ENCODE data around the gene PRAF2. TPM values are rescaled to one million over a fixed set of nuclear protein-coding genes. Genes with fewer than 3 reads are reported as not detected.
A peak's percentile ranks its signal among the peaks of the same experiment; 100 is the strongest.

The PRAF2 gene, protein sequence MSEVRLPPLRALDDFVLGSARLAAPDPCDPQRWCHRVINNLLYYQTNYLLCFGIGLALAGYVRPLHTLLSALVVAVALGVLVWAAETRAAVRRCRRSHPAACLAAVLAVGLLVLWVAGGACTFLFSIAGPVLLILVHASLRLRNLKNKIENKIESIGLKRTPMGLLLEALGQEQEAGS
- 87.1 TPM for polyA plus RNA-seq (2013, experiment 1 of 2; ENCODE audit: insufficient read length)
- polyA plus RNA-seq (2013, experiment 2 of 2; ENCODE audit: insufficient read length) = 87.1 TPM

DNA sequence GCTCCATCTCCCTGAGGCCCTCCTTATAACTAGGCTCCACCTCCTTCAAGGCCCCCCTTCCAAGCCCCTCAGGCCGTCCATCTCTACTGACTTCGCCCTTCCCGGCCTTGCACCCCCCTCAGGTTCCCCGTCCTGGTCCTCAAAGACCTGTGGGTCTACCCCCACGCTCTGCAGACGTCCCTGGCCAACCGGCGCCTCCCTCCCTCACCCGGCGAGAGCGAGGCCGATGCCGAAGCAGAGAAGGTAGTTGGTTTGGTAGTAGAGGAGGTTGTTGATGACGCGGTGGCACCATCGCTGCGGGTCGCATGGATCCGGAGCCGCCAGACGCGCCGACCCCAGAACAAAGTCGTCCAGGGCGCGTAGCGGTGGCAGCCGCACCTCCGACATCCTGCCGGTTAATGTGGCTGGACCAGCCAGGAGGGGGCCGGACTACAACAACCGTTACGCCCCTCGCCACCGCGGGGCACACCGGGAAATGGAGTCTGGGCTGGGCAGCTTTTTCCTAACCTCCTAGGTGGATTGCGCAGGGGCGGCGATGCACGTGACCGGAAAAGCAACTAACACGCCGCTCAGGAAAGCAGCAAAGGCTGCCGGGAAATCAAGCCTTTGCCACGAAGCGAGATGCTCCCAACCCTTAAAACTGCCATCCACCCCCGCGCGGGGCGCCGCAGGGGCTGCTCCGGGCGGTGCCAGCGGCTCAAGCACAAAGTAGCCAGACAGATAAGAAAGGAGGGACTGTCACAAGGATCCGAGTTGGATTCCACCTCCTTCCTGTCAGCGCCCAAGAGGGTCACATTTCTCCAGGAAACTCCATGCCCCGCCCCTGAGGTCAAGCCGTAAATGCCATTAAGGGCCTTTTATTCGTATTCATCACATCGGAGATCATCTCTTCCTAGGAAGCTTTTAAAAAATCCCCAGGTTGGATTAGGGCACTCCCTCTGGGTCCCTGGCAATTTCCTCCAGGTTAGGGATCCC, at the start of gene PRAF2:
Gene PRAF2, minus strand, starts transcription at position 402 of the 975 bp plus-strand sequence. Its CDS starts 15 bp downstream, at position 387.
- peak; percentile 92 for DNase-seq

DNA sequence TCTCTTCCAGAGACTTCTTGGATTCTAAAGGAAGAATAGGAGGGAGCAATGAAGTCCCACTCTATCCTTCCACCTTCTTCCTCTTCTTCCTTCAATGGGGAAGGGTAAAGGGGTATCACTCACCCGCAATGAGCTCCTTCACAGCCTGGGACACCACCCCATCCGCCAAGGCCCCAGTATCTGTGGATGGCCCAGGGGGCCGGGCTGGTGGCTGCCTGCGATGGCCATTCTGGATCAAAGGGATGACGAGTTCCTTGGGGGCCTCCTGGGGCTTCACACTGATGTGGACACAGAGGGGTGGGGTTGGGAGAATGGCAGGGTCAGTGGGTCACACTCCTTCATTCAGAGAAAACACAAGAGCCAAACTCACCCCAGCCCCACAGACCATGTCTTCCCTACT, 48.7 kb upstream of the PRAF2 start:
- no peak for DNase-seq

DNA sequence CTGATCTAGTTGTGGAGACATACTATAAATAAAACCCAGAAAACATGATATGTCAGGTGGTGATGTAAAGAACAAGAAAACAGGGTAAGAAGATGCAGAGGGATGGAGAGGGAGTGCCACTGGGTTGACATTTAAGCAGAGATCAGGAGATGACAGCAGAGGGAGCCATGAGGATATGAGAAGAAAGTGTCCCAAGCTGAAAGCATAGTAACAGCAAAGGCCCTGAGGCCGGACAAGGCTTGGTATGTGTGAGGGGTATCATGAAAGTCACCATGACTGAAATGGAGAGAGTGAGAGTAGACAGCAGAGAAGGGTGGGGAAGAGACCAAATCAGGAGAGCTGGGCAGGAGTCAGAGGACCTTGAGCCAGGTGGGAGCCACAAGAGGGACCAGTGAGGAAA, 46.3 kb upstream of the PRAF2 start:
- DNase-seq = no peak

DNA sequence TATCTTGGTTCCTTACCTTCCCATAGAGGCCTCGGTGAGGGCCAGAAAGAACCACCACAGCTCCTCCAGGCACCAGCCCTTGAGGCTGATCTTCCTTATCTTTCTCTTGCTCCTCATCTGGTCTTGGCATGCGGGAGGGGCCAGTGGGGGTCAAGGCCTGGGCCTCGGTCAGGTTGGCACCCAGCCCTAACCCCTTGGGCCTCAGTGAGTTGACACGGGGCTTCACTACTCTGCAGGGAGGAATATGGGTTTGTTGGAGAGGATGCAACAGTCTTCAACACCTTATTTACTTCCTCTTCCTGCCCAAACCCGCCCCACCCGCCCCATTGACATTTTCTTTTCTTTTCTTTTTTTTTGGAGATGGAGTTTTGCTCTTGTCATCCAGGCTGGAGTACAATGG, 43.8 kb upstream of the PRAF2 start:
- no peak for DNase-seq

DNA sequence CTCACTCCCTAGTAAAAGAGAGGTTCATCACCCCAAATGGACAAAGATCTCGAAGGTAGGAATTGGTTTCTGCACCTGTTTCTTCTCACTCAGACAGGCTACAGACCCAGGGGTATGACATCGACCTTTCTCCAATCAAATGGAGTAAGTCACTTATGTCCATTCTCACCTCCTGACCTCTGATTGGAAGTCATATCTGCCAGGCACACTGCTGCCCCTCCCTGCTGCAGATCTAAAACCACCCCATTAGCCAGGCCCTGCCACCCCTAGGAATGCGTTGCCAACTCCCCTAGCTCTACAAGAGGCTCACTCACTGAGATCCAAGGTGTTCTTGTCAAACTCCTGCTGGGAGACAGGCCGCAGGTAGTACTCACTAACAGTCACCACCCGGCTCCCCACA, 42.9 kb upstream of the PRAF2 start:
- no peak for DNase-seq

DNA sequence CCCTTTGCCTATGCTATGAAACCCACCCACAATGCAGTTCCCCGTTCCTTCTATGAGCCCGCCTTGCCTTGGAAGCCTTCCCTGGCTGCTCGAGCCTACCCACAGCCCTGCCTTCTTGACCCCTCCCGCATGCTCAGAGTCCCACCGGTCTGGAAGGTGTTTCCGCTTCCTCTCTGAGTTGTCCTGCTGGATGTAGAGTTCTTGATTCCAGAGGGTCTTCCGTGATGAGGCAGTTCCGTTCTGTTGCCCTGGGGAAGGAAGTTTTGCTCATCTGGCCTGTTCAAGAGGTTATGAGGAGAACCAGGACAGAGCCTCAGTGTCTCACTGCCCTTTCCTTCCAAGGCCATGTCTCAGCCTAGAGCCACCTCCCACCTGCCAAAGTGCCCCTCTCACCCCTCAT, 42.3 kb upstream of the PRAF2 start:
- no peak for DNase-seq

DNA sequence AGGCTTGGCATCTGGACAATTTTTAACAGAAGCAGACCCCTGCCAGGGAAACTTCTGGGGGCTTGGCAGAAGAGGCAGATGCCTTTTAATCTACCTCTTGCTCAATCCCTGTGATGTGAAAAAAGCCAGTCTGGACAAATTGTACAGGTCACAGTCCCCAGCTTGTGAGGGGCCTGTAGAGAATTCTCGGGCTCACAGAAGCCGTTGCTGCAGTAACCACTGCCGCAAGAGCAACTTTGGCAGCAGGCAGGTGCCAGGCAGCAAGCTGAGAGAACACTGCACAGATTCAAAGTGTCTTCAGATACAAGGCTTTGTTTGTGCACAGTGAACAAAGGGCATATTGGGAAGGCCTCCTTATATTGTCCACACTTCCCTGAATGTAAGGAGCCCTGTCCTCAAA, 38.0 kb upstream of the PRAF2 start:
- DNase-seq = no peak

DNA sequence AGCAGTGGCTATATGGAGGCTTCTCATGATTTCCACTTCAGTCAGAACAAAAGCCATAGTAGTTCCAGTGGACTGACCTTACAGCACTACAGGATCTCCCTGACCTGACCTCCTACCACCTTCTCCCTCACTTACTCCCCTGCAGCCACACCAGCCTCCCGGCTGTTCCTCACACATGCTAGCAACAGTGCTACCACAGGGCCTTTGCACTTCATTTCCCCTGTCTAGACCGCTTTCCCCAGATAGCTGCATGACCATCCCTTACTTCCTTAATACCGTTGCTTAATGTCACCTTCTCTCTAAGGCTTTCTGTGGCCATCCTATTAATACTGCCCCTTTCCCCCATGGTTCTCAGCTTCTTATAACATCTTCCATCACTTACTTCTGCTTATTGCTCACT, 36.6 kb upstream of the PRAF2 start:
- DNase-seq = no peak

DNA sequence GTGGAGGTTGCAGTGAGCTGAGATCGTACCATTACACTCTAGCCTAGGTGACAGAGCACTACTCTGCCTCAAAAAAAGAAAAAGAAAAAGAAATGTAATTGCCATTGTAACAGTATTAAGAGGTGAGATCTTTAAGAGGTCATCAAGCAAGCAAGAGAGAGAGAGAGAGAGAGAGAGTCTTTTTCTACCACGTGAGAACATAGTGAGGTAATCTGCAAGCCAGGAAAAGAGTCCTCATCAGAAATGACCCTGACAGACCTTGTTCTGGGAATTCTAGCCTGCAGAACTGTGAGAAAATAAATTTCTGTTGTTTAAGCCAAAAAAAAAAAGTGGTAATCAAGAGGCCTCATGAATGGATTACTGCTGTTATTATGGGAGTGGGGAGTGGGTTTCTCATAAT, 34.8 kb upstream of the PRAF2 start:
- DNase-seq = no peak

DNA sequence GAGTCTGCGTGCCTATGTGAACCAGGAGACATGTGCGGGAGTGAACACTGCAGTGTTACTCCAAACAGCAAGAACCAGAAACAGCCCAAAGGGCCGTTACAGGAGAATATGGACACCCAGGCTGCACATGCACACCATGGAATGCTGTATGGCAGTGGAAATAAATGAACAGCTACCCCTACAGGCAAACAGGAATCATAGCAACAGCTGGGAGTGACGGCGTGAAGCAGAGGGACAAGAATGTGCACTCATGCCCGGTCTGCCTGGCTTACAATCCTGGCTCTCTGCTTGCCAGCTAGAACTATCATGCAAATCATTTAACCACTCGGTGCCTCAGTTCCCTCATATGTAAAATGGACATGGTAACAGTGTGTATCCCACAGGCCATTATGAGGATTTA, 33.1 kb upstream of the PRAF2 start:
- DNase-seq = peak; percentile 20

DNA sequence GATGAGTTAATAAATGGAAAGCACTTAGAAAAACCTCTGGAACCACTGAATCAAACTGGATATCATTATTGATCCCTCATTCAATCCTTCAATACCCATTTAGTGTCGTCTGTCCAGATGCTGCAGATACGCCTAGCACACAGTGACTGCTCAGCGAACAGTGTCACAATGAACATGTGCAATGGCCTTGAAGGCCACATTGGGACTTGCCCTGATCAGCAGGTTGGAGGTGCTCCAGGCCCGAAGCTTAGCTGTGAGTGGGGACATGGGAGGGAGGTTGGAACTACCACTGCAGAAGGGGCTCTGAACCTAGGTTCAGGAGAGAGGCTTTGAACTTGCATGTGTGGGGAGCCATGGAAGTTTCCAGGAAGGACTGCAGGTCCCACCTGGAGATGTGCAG, 32.5 kb upstream of the PRAF2 start:
- DNase-seq = no peak

DNA sequence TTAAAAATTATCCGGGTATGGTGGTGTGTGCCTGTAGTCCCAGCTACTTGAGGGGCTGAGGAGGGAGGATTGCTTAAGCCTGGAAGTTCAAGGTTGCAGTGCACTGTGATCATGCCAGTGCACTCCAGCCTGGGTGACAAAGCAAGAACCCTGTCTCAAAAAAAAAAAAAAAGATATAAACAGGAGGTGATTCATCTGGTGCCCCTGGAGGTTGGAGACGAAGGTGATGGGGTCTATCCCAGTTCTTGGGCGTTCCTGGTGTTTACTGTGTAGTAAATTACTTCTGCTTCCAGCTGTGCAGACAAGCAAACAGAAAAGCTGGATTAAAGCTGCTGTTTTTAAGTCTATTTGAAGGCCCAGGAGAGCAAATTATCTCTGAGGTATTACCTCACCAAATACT, 29.8 kb upstream of the PRAF2 start:
- no peak for DNase-seq

DNA sequence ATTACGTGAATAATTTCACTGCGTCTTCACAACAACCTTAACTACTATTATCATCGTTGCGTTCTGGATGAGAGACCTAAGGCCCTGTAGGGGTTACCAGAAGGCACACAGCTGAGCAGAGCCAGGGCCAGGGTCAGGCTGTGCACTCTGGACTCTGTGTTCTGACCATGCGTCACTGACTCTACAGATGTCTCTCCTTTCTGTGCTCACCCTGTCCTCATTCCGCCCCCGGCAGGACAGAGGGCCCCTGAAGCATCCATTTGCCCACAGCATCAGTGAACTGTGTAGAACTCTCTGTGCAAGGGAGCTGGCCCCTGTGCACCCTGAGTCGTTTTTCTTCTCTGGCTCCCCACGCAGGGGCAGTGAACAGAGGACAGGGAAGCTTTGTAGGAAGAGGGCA, 28.4 kb upstream of the PRAF2 start:
- DNase-seq = no peak

DNA sequence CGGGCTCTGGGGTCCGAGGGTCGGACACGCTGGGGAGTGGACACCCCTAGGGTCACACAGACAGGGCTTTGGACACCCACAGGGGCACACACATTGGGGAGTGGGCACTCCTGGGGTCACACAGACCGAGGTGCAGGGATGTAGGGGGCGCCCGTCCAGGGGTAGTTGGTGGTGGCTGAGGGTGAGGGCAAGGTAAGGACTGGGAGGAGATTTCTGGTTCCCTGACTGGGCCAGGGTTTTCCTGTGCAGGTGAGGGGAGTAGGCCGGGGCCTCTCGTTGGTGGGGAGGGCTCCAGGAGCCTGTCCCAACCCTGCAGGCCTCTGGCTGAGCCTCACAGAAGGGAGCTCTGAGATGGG, 27.8 kb upstream of the PRAF2 start:
- no peak for DNase-seq

DNA sequence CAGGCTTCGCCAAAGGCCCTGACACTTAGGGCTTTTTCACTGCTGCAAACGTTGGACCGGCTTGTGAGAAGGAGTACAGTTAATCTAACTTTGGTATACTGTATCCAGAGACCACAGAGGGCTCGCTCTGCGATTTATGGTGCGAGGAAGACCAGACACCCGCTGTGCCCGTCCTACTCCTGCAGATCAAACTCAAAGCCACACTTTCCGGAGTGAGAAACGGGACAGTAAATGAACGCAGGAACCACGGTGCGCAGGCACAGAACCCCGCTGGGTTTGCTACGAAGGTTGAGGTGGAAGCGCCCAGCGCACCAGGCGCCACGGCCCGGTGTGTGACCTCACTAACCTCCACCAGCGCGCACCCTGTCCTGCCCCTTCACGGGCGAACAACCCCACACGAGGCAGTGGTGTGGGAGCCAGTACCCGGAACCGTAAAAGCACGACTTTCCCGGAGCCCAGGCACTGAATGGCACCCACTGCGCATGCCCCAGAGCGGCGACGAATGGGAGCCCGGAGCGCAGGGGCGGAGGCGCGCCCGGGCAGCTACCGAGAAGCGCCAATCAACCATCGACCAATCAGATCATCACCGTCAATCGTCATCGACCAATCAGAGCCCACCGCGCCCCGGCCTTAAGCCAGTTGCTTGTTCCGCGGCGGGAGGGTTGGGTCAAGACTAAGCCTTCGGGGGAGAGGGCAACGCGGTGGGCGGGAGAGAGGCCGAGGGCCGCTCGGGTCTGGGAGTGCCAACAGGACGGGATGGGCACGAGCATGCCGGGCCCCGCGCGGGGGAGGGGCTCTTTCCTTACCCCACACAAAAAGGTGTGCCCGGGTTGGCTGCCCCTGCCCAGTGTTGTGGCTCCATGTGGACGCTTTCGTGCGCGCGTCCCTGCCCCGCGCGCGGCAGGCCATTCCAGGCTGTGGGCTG, 27.2 kb upstream of the PRAF2 start:
- DNase-seq = peak; percentile 89

DNA sequence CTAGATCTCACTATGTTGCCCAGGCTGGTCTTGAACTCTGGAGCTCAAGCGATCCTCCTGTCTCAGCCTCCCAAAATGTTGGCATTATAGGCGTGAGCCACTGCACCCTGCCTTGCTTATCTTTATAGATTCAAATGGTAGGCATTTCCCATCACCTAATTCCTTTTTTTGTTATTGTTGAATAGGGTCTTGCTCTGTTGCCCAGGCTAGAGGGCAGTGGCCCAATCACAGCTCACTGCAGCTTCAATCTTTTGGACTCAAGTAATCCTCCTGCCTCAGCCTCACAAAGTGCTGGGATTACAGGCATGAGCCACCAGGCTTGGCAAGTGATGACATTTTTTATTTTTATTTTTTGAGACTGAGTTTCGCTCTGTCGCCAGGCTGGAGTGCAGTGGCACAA, 22.6 kb upstream of the PRAF2 start:
- DNase-seq = no peak

DNA sequence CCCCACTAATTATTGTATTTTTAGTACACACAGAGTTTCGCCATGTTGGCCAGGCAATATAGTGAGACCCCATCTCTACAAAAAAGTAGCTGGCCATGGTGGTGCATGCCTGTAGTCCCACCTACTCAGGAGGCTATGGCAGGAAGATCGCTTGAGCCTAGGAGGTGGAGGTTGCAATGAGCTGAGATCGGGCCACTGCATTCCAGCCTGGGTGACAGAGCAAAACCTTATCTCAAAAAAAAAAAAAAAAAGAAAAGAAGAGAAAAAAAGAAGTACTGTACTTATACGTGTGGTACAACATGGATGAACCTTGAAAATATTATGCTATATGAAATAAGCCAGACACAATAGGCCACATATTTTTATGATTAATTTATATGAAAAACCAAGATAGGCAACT, 15.8 kb upstream of the PRAF2 start:
- no peak for DNase-seq

DNA sequence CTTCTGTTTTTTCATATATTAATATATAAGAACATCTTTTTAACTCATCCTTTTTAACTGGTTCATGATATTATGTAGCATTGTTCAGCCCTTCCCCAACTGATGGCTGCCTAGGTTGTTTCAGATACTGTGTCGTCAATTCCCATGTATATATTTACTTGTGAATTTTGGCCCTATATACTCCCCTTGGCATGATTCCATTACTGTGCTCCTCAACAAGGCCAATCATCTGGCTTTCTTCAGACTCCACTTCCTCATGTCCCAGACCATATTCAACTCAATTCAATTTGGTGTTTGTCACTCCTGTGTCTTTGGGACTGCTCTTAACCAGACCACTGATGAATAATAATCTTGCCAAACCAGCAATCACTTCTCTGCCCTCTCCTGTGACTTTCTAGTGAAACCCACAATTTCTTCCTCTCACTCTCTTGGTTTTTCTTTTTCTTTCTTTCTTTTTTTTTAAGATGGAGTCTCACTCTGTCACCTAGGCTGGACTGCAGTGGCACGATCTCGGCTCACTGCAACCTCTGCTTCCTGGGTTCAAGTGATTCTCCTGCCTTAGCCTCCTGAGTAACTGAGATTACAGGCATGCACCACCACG, 8.6 kb upstream of the PRAF2 start:
- DNase-seq = no peak

DNA sequence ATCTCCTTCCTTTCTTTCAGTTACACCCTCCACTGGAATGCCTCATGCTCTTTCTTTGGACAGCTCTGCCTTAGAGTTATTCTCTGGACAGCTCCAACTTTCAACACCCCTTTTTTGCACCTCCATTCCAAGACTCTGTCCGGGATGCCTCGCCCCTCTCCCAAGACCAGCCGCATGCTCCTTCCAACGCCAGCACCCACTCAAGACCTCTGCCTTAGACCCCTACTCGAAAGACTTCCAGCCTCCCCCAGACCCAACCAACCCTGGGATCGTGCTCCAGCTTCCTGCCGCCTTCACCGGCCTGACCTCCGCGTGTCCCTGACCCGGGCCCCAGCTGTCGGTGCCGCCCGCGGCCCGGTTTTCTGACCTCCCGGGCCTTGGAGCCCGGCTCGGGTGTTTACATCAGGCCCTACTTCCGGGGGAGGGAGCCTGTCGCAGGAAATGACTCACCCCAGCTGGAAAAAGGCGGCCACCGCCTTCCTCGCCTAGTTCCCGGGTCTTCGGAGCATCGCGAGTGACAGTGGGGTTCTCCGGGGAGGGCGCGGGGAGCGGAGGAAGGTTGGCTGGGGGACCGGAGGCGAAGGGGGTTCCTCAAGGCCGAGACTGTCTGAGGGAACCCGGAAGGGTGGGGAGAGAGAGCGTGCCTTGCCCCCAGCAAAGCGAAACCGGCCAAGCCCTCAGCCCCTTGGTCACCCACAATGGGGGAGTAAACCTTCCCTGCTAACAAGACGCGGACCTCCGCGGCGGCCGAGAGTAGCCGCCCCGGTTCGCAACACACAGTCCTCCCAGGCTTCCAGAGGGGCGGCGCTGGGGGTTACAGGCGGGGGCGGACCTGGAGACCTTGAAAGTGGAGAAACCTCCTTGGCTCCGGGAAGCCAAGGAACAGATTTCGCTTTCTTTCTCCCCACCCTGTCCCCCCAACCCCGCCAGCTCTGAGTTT, 6.0 kb upstream of the PRAF2 start, which contains the start of gene WDR45:
Gene WDR45, minus strand, starts transcription at position 399 of the 940 bp plus-strand sequence. CDS start 1,792 bp downstream, outside the sequence.
- DNase-seq = peak; percentile 68

DNA sequence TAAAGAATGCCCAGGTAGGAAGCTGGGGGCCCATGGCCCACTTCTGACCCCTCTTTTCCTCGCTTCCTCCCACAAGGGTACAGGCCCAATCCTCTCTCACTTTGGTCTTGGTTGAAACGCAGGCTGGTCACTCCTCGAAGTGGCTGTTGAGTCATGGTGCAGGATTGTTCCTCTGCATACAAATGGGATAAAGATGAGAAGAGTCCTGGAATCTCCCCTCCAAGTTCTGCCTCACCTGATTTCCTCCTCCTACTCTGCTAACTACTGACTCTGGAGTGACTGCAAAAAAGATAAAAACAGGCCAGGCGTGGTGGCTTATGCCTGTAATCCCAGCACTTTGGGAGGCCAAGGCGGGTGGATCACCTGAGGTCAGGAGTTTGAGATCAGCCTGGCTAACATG, 4.1 kb upstream of the PRAF2 start:
- no peak for DNase-seq

DNA sequence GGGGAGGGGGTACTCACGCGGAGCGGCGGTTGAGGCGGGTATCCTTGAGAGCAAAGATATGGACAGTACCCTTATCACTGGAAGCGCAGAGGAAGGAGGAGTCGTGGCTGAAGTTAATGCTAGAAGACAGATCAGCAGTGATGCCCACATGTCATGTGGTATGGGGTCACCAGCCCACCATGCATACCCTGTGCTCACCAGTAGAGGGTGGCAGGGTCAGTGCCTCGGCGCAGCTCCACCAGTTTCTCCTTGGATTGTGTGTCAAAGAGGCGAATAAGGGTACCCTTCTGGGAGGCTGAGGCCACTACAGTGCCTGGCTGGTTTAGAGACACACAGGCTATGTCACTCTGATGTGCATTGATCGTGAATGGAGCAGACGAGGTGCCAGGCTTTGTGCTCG, 1.5 kb upstream of the PRAF2 start:
- DNase-seq = no peak

All from fibroblast of skin of abdomen (primary cell).